GM12874 (cell line): ENCODE measurements around the gene FTO.

Experiments used
- TF ChIP-seq, protein P1 (sequence below): IDR thresholded peaks from 2 replicates; pipeline ENCODE4 v1.5.1; 2011; ENCODE audit warnings: low read depth, mild to moderate bottlenecking, control low read depth, low read length, moderate library complexity; ENCODE audit not compliant: insufficient read depth

The FTO gene

DNA sequence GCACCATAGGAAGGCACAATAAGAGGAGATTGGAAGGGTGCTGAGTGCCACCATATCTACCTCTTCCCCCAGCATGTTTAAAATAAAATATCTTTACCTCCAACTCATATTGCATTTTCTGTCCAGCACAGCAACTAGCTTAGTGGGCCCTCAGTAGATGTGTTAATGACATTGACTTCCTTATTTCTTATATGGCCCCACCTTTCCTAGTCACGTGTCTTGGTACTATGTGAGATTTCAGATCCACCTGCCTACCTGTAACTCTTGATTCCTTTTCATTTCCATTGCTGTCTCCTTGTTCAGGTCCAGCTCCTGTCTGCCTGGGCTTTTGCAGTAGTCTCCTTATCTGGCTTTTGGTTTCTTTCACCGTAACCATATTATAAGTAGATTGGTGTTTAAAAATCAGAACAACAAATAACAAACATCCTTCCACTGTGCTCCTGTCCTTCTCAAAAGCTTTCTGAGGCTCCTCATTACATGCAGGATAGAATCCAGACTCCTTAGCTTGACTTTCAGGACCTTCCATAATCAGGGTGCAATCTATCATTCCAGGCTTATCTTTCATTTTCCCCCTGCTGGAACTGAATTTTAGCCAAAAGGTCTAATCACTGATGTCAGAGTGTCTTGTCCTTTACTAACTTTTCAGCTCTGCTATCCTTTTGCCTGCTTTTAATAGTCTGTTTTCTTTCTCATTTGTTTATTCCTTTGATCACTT lies 71.3 kb downstream of the FTO start:
- TF ChIP-seq, protein P1, sequence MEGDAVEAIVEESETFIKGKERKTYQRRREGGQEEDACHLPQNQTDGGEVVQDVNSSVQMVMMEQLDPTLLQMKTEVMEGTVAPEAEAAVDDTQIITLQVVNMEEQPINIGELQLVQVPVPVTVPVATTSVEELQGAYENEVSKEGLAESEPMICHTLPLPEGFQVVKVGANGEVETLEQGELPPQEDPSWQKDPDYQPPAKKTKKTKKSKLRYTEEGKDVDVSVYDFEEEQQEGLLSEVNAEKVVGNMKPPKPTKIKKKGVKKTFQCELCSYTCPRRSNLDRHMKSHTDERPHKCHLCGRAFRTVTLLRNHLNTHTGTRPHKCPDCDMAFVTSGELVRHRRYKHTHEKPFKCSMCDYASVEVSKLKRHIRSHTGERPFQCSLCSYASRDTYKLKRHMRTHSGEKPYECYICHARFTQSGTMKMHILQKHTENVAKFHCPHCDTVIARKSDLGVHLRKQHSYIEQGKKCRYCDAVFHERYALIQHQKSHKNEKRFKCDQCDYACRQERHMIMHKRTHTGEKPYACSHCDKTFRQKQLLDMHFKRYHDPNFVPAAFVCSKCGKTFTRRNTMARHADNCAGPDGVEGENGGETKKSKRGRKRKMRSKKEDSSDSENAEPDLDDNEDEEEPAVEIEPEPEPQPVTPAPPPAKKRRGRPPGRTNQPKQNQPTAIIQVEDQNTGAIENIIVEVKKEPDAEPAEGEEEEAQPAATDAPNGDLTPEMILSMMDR: no peak

DNA sequence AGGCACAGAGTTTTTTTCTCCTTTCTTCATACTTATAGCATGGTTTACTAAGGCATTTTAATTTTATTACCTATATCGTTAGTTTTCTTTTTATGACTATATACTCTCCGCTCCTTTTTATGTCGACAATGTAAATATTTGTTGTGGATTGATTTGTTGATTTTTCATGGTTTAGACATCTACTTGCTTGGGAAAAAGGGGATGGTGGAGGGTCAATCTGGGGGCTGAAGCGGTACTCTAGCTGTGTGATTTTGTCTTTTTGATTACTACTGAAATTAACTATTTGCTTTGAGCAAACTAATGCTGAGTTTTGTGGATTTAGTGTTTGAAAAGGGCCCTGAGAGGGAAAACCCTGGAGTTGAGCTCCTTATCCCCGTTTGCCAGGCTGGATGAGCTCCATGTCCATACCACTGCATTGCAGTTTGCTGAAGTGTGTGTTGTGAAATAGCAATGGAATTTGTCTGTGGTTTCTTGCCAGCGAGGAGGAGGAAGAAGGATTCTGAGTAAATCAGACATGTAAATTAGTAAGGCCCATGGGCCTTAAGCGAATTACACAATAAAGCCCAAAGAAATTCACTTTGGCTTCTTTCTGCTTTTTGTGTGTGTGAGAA lies 72.0 kb downstream of the FTO start:
- TF ChIP-seq, protein P1: no peak

DNA sequence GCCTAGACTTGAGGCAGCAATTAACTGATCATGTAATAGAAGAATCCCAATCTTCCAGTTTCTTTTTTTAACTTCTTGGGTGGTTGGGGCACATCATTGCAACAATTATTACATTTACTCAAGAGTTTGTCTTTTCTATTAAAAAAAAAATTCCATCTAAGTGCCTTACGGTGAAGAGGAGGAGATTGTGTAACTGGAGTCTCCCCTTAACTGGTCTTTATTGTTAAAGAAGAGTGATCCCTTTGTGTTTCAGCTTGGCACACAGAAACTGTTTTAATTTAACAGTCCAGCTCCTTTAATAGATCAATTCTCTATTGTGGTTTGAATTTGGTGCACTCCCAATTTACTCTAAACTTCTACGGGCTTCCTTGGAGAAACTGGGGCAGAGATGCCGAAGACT lies 75.2 kb downstream of the FTO start:
- TF ChIP-seq, protein P1: no peak

DNA sequence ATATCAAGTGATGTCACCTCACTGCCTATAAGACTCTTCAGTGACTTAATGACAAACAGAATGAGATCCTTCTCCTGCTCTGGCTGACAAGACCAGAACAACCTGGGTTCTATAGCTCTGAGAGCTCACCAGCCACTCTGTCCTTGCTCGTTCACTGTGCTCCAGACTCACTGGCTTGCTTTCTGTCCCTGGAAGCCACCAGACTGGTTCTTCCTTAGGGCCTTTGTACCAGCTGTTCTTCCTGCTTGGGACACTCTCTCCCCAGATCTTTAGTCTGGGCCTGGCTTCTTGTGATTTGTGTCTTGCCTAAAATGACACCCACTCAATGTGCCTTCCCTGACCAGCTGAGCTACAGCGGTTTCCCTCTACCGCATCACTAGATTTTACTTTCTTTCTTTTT lies 76.1 kb downstream of the FTO start:
- TF ChIP-seq, protein P1: no peak

DNA sequence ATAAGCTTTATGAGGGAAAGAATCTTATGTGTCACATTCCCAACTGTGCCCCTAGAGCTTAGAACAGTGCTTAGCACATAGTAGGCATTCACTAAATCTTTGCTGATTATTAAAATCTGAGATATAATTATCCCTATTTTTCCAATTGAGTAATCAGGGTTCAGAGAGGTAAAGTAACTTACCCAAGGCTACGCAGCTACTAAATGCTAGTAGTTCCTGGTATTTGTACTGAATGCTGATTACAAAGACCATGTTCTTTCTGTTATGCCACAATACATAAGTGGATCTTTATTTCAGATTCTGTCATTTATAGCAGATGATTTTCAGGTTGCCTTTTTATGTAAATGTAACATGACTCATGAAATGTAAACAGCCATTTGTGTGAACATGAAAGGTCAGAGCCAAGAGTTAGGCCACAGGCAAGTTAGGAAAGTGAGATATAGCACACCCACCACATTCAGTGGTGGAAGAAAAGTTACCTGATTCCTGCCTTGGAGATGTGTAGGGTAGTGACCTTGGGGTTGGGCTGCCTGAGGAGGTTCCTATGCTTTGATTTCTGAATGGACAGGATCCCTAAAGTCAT lies 77.2 kb downstream of the FTO start:
- TF ChIP-seq, protein P1: no peak

DNA sequence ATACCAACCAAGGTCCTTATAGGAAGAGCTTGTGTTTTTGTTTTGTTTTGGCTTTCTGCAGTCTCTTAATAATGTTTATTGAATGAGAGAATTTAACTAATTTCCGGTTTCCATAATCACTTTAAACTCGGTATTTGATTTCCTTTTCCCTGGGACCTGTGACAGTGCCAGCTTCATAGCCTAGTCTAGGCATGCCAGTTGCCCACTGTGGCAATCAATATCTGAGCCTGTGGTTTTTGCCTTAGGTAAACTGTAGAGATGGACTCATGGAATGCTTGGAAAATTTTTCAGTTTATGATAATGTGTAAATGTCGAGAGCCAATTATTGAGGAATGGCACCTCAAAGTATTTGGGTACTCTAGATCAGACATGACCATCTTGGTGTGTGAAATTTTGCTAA lies 78.2 kb downstream of the FTO start:
- TF ChIP-seq, protein P1: no peak

DNA sequence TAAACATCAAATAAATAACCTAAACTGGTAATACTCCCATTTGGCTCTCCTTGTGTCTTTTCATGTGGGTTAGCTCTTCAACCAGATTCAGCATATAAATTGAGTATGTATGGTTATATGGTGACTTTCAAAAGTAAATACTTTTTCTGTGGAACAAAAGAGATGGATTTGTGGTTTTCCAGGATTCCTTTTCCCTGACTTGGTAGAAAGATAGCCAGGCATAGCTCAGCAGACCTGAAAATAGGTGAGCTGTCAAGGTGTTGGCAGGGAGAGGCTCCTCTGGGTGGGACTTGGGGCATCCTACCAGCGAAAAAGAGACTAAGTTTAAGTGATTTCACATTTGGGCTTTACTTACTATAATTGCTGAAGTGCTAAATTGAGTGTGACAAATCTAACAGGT lies 80.3 kb downstream of the FTO start:
- TF ChIP-seq, protein P1: no peak
